H1 (cell line): ENCODE measurements around the gene GRK5. TPM values are rescaled to one million over a fixed set of nuclear protein-coding genes. Genes with fewer than 3 reads are reported as not detected.

Experiments
- ASH2L ChIP-seq: fragments of 200-600, 300-600 bp; sonication (generic); IDR thresholded peaks from one replicate; pipeline ENCODE4 v1.7.1; 2017; ENCODE audit warnings: low read length
- JUN ChIP-seq: IDR thresholded peaks from 2 replicates; pipeline ENCODE4 v1.6.1; 2011; ENCODE audit warnings: low read depth, mild to moderate bottlenecking, improper control_type of control experiment, low read length
- polyA plus RNA-seq, 7 experiments: library from polyadenylated mRNA; depleted of rRNA in 3 of 7; stranded (reverse) in 5 of 7; unstranded in 2 of 7; fragments of >200 nt in 5 of 7; fragments of 200-250 nt in 2 of 7; gene quantifications; 1 replicate in 5 of 7; 2 replicates in 1 of 7; 4 replicates in 1 of 7; pipeline versions ENCODE4 v1.2.1 to v1.2.3, GENCODE V29; 2011 to 2013; ENCODE audit warnings: missing spikeins in 2 of 7, mixed read lengths in 2 of 7
- total RNA-seq: library from RNA; stranded (reverse); fragmentation: NEBNext Ultra II Directional; extraction: Animal tissue kit (Norgen Biotek cat#: 25700); gene quantifications from 2 replicates; pipeline ENCODE4 v1.2.1, GENCODE V29; 2021

Gene GRK5
- total and polyA plus RNA-seq, 2 of the 8 experiments (the other 6 are each of a cell fraction or from before 2014, with no cell fraction given): 0.54 to 2.5 TPM

GRCh38 chr10:119466076-119466475, 258.7 kb downstream of the GRK5 start (continued):
- TF ChIP-seq JUN (no peak), ASH2L (no peak)
- TF ChIP-seq, all 59 proteins: peak for 0
